HepG2 (cell line): Measurements from ENCODE around the gene JUND. TPM values are rescaled to one million over a fixed set of nuclear protein-coding genes. Genes with fewer than 3 reads are reported as not detected.
A peak's percentile ranks its signal among the peaks of the same experiment; 100 is the strongest.

Experiments
- AGO1 ChIP-seq: fragments of 200-400 bp; formaldehyde crosslinking; IDR thresholded peaks from 2 replicates; pipeline ENCODE4 v1.6.1; 2017; ENCODE audit warnings: mild to moderate bottlenecking, low read depth, low read length, moderate library complexity; ENCODE audit not compliant: poor library complexity, severe bottlenecking
- ATF3 ChIP-seq: sonication (generic); formaldehyde crosslinking; IDR thresholded peaks from 2 replicates; pipeline ENCODE4 v1.4.0; 2020; ENCODE audit warnings: missing genetic modification reagents
- EHMT2 ChIP-seq: fragments of 200-600 bp; sonication (generic); IDR thresholded peaks from 2 replicates; pipeline ENCODE4 v1.7.0; 2017; ENCODE audit warnings: antibody characterized with exemption, low read depth, low read length, borderline replicate concordance
- GATA4 ChIP-seq: sonication (generic); IDR thresholded peaks from 2 replicates; pipeline ENCODE4 v1.6.1; 2016; ENCODE audit warnings: antibody characterized with exemption, low read depth, borderline replicate concordance
- HDAC2 ChIP-seq: sonication (generic); formaldehyde crosslinking; IDR thresholded peaks from 2 replicates; pipeline ENCODE4 v1.4.0; 2020; ENCODE audit warnings: missing genetic modification reagents
- JDP2 ChIP-seq: sonication (generic); formaldehyde crosslinking; IDR thresholded peaks from 2 replicates; pipeline ENCODE4 v1.8.1; 2022; ENCODE audit warnings: missing genetic modification reagents, borderline replicate concordance
- PBX2 ChIP-seq: IDR thresholded peaks from 2 replicates; pipeline ENCODE4 v1.6.1; 2016; ENCODE audit warnings: control low read depth
- TBX3 ChIP-seq: fragments of 450-650 bp; IDR thresholded peaks from 2 replicates; pipeline ENCODE4 v1.6.1; 2017; ENCODE audit warnings: antibody characterized with exemption, mild to moderate bottlenecking, inconsistent platforms, borderline replicate concordance
- TEF ChIP-seq: sonication (generic); formaldehyde crosslinking; IDR thresholded peaks from 2 replicates; pipeline ENCODE4 v1.5.0; 2020; ENCODE audit warnings: missing genetic modification reagents
- THAP7 ChIP-seq: sonication (generic); formaldehyde crosslinking; IDR thresholded peaks from 2 replicates; pipeline ENCODE4 v1.8.1; 2023; ENCODE audit warnings: mild to moderate bottlenecking, missing genetic modification reagents
- ZBTB26 ChIP-seq: IDR thresholded peaks from 2 replicates; pipeline ENCODE4 v1.6.1; 2016; ENCODE audit warnings: missing compliant biosample characterization, missing genetic modification reagents, borderline replicate concordance
- ZBTB33 ChIP-seq: sonication (generic); formaldehyde crosslinking; IDR thresholded peaks from 2 replicates; pipeline ENCODE4 v1.4.0; 2020; ENCODE audit warnings: missing genetic modification reagents
- ZBTB8A ChIP-seq: sonication (generic); formaldehyde crosslinking; IDR thresholded peaks from 2 replicates; pipeline ENCODE4 v1.4.0; 2020; ENCODE audit warnings: mild to moderate bottlenecking, low read depth, missing genetic modification reagents, borderline replicate concordance
- ZNF17 ChIP-seq: sonication (generic); formaldehyde crosslinking; IDR thresholded peaks from 2 replicates; pipeline ENCODE4 v1.5.0; 2020; ENCODE audit warnings: mild to moderate bottlenecking, missing genetic modification reagents
- ZNF230 ChIP-seq: sonication (generic); formaldehyde crosslinking; IDR thresholded peaks from 2 replicates; pipeline ENCODE4 v1.4.0; 2020; ENCODE audit warnings: mild to moderate bottlenecking, missing genetic modification reagents
- ZNF431 ChIP-seq: sonication (generic); formaldehyde crosslinking; IDR thresholded peaks from 2 replicates; pipeline ENCODE4 v1.9.0; 2022; ENCODE audit warnings: missing genetic modification reagents, low read depth, mild to moderate bottlenecking, borderline replicate concordance
- ZNF782 ChIP-seq: sonication (generic); formaldehyde crosslinking; IDR thresholded peaks from 2 replicates; pipeline ENCODE4 v1.4.0; 2020; ENCODE audit warnings: missing genetic modification reagents, mild to moderate bottlenecking, borderline replicate concordance
- ZNF800 ChIP-seq: sonication (generic); formaldehyde crosslinking; IDR thresholded peaks from 2 replicates; pipeline ENCODE4 v1.4.0; 2020; ENCODE audit warnings: missing genetic modification reagents
- ZSCAN25 ChIP-seq: sonication (generic); formaldehyde crosslinking; IDR thresholded peaks from 2 replicates; pipeline ENCODE4 v1.8.0; 2022; ENCODE audit warnings: mild to moderate bottlenecking, missing genetic modification reagents
- polyA plus RNA-seq, 8 experiments: library from polyadenylated mRNA; depleted of rRNA in 3 of 8; stranded (reverse) in 7 of 8; unstranded in 1 of 8; fragments of >200 nt; fragmentation: Illumina TruSeq in 4 of 8; extraction: Trizol in 4 of 8; gene quantifications; 2 replicates each; pipeline versions ENCODE4 v1.2.1 to v1.2.3, GENCODE V29; 2011 to 2016; ENCODE audit warnings: low read depth in 4 of 8, missing spikeins in 1 of 8, mixed read lengths in 1 of 8; ENCODE audit not compliant: insufficient read depth in 1 of 8
- total RNA-seq, 5 experiments: library from RNA; depleted of rRNA; stranded (reverse); fragments of >200 nt; fragmentation: Illumina TruSeq; extraction: Trizol; gene quantifications; 2 replicates each; pipeline ENCODE4 v1.2.3, GENCODE V29; 2016; ENCODE audit warnings: low read depth in 1 of 5

The JUND gene
- total and polyA plus RNA-seq, 2 of the 13 experiments (the other 11 are each of a cell fraction or from before 2014, with no cell fraction given) = 41.2 to 59.8 TPM

GRCh38 chr19:18304458-18305310, 23.3 kb upstream of the JUND start (continued):
- TF ChIP-seq ZBTB33 (CRISPR knock-in tag) = no peak
- TF ChIP-seq JDP2 (CRISPR knock-in tag) = no peak
- TF ChIP-seq ZNF230 (CRISPR knock-in tag) = no peak
- TF ChIP-seq ZBTB26 (CRISPR knock-in tag) = no peak
- no peak for TF ChIP-seq ZNF17
- TF ChIP-seq HDAC2 = peak; percentile 45
- TF ChIP-seq GATA4 = no peak
- TF ChIP-seq PBX2 (CRISPR knock-in tag) = no peak
- peak; percentile 93; the same call in 1 of the 2 replicates for TF ChIP-seq ZNF782 (CRISPR knock-in tag)
- no peak for TF ChIP-seq TBX3
- no peak for TF ChIP-seq TEF (CRISPR knock-in tag)
- no peak for TF ChIP-seq THAP7 (CRISPR knock-in tag)
- 0 out of 2 replicates have a peak, but pooled peaks have one; percentile 72 for TF ChIP-seq ZBTB8A (CRISPR knock-in tag)
- TF ChIP-seq ZNF431 (CRISPR knock-in tag) = peak; percentile 18; the same call in 1 of the 2 replicates
- TF ChIP-seq EHMT2 = no peak
- no peak for TF ChIP-seq ZNF800 (CRISPR knock-in tag)
- peak; percentile 82 for TF ChIP-seq ATF3 (CRISPR knock-in tag)
- peak; percentile 85 for TF ChIP-seq ZSCAN25 (CRISPR knock-in tag)
- peak; percentile 1 for TF ChIP-seq AGO1
